ENCODE data around the gene RCC2. TPM values are rescaled to one million over a fixed set of nuclear protein-coding genes. Genes with fewer than 3 reads are reported as not detected.

Gene RCC2
- 39.2 and 95.9 TPM in 2 replicates for total RNA-seq

DNA sequence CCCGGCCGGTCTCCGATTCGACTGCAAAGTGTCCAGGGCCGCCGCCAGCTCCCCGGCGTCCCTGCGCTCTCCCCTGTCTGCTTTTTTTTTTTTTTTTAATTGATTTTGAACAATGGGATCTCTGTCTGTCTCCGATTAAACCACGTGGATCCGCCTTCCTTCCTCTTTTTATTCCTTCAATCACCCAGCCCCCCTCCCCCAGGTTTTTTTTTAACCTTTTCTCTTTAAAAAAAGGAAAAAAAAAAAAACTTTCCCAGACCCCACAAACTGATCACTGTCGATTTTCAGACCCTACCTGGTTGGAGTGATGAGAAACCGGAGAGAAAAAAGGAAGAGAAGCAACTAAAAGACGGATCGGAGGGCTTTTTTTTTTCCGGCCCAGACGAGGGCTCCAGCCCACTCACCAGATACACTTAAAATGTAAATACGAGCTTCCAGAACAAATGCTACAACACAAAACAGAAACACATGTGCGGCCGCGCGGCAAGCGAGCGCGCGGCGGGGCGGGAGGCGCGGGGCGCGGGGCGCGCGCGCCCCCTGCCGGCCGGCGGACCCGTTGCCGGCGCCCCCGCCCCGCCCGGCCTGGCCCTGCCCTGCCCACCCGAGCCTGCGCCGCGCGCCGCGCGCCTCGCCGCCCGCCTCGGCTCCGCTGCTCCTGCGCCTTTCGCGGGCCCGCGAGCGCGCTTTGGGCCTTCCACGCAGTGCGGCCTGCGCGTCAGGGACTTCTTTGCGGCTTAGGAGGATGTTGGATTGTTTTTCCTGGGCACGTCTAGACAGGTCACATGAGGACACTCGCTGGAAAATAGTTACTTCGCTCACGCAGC lies at the start of gene RCC2:
TSS of gene RCC2 (minus strand) at position 428 of the 824 bp plus-strand sequence. CDS start 1,163 bp downstream, outside the sequence.

DNA sequence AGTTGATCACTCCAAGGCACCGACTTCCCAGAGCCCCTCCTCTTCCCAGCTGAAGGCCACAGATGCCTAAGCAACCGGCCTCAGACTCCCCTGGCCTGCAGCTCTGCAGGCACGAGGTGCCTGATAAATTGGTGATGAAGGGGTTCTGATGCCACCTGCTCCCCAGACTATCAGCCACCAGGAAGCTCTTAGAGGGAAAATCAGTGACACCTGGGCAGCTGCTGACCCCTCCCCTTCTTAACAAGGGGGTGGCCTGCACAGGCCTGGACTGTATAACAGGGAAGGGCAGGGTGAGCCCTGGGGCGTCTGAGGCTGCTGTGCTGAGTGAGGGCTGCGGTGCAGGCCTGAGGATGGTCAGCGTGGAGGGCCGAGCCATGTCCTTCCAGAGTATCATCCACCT lies 67.6 kb downstream of the RCC2 start, which contains the start of gene PADI6:
TSS of gene PADI6 (plus strand) at position 301 of the 400 bp plus-strand sequence. CDS start at position 351, 50 bp downstream.

Other genes with a start within 250 kb of the RCC2 start
- under 0.01 and 0.28 TPM in 2 replicates for gene PADI1, start 234.5 kb downstream of the RCC2 start, total RNA-seq
- not detected in 2 replicates for gene PADI3, start 190.6 kb downstream of the RCC2 start, total RNA-seq
- not detected in 2 replicates for gene PADI4, start 131.5 kb downstream of the RCC2 start, total RNA-seq
- gene PADI6, start 67.5 kb downstream of the RCC2 start, total RNA-seq = not detected in 2 replicates
- gene ARHGEF10L, start 100.0 kb upstream of the RCC2 start, total RNA-seq = 18.6 and 20.1 TPM in 2 replicates

Data from regular cardiac myocyte (primary cell).